CD4-positive, alpha-beta memory T cell (primary cell): ENCODE data around the gene STRN. TPM values are rescaled to one million over a fixed set of nuclear protein-coding genes. Genes with fewer than 3 reads are reported as not detected.
A peak's percentile ranks its signal among the peaks of the same experiment; 100 is the strongest.

ENCODE experiments used
- CTCF ChIA-PET: fragments of 350-600 bp; sonication (Branson Sonifier 250); formaldehyde crosslinking; loops from one replicate; lab custom pipeline; 2021; ENCODE audit warnings: inconsistent platforms; ENCODE audit not compliant: partially characterized antibody; lab: Charles Lee
- POLR2A ChIA-PET: fragments of 350-600 bp; sonication (Branson Sonifier 250); formaldehyde crosslinking; loops from one replicate; lab custom pipeline; 2021; ENCODE audit not compliant: partially characterized antibody; lab: Charles Lee
- DNase-seq, 5 donors: peaks; one replicate each; pipeline versions ENCODE4 v3.0.0 to v3.0.0-alpha.2; 2020 to 2022; ENCODE audit warnings: mixed read lengths in 1 of 5
- H3K27ac ChIP-seq: one replicate; pipeline ENCODE4 v1.7.0; 2013; ENCODE audit warnings: low read depth, low read length
- H3K27me3 ChIP-seq: 2 replicates; pipeline ENCODE4 v1.7.0; 2013; ENCODE audit warnings: mild to moderate bottlenecking, low read length, moderate library complexity; ENCODE audit not compliant: insufficient read depth
- H3K36me3 ChIP-seq: 2 replicates; pipeline ENCODE4 v1.7.0; 2013; ENCODE audit warnings: mild to moderate bottlenecking, low read length, moderate library complexity; ENCODE audit not compliant: insufficient read depth
- H3K4me1 ChIP-seq: 2 replicates; pipeline ENCODE4 v1.7.0; 2013; ENCODE audit warnings: mild to moderate bottlenecking, low read length, moderate library complexity; ENCODE audit not compliant: insufficient read depth
- H3K4me3 ChIP-seq, 2 donors: one replicate each; pipeline ENCODE4 v1.7.0; 2013; ENCODE audit warnings: low read length in 2 of 2, mild to moderate bottlenecking in 1 of 2
- H3K9me3 ChIP-seq, 2 donors: one replicate each; pipeline ENCODE4 v1.7.0; 2013; ENCODE audit warnings: low read length in 2 of 2, control low read depth in 1 of 2; ENCODE audit not compliant: control insufficient read depth in 1 of 2
- H3K27ac Mint-ChIP-seq, 7 donors: one replicate each; pipeline ENCODE4 v1.8.0; 2020 to 2021; ENCODE audit warnings: mixed read lengths in 7 of 7, mild to moderate bottlenecking in 6 of 7, inconsistent platforms in 3 of 7, moderate library complexity in 3 of 7
- H3K27me3 Mint-ChIP-seq, 2 donors: one replicate each; pipeline ENCODE4 v1.8.0; 2020 to 2021; ENCODE audit warnings: mixed read lengths in 2 of 2
- H3K36me3 Mint-ChIP-seq, 2 donors: one replicate each; pipeline ENCODE4 v1.8.0; 2020 to 2021; ENCODE audit warnings: mixed read lengths in 2 of 2, inconsistent platforms in 1 of 2, mild to moderate bottlenecking in 1 of 2
- H3K4me1 Mint-ChIP-seq, 4 donors: one replicate each; pipeline ENCODE4 v1.8.0; 2020 to 2021; ENCODE audit warnings: mixed read lengths in 4 of 4, mild to moderate bottlenecking in 1 of 4
- H3K4me3 Mint-ChIP-seq, 8 donors: one replicate each; pipeline ENCODE4 v1.8.0; 2020 to 2021; ENCODE audit warnings: mixed read lengths in 8 of 8, mild to moderate bottlenecking in 7 of 8, moderate library complexity in 6 of 8, inconsistent platforms in 3 of 8
- H3K9me3 Mint-ChIP-seq, 8 donors: one replicate each; pipeline ENCODE4 v1.8.0; 2020 to 2021; ENCODE audit warnings: mixed read lengths in 8 of 8, mild to moderate bottlenecking in 5 of 8, inconsistent platforms in 3 of 8, moderate library complexity in 1 of 8
- intact Hi-C: fragments of 100-400 bp; cut with micrococcal nuclease; formaldehyde crosslinking; loops from one replicate; pipeline ENCODE4 v1.15.1; 2023
- polyA plus RNA-seq, 2 donors: library from polyadenylated mRNA; unstranded; fragments of 300-500 nt; fragmentation: Illumina TruSeq; gene quantifications; one replicate each; pipeline ENCODE4 v1.2.3, GENCODE V29; 2021
- total RNA-seq, 2 experiments: library from RNA; stranded (reverse); gene quantifications; one replicate each; pipeline ENCODE4 v1.2.3, GENCODE V29; 2021

The STRN gene
- total and polyA plus RNA-seq, 4 experiments from 2014 or later = 6.7 to 33.4 (median 19.6) TPM

DNA sequence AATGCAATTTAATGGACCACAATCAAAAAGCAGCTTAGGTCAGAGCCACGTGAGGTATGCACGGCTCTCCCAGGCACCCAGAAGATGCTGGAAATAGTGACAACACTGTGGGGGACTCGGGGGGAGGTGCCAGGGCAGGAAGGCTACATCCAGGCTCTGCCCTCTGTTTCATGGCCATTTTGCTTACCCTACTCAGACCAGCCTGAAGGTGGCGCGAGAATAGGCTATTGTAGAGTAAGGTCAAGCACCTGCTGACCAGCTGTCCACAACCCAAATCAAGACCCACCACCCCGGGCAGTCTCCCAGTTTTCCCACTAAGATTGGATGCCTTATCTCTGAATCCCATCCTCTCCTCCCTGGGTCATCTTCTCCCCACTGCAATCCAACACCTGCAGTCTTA, 154.1 kb downstream of the STRN start:
- no peaks in the 10 kb centered on the region for H3K9me3 Mint-ChIP-seq
- peaks cover 0 to 4% (median 0%) of the 10 kb centered on the region in 4 donors for H3K4me1 Mint-ChIP-seq
- H3K4me3 Mint-ChIP-seq = no peak overlapping the region
- no peaks in the 10 kb centered on the region for H3K36me3 ChIP-seq
- H3K4me3 ChIP-seq = no peak overlapping the region
- H3K9me3 ChIP-seq = no peaks in the 10 kb centered on the region
- no peak overlapping the region for H3K27ac ChIP-seq
- intact Hi-C loops = no loop called here
- H3K4me1 ChIP-seq = no peaks in the 10 kb centered on the region
- POLR2A ChIA-PET = no interaction called here
- H3K27me3 ChIP-seq = no peaks in the 10 kb centered on the region
- no peak for DNase-seq
- H3K27ac Mint-ChIP-seq = no peak overlapping the region
- CTCF ChIA-PET = no interaction called here
- peaks cover 0 to 2% of the 10 kb centered on the region in 2 donors for H3K27me3 Mint-ChIP-seq
- H3K36me3 Mint-ChIP-seq = no peaks in the 10 kb centered on the region

DNA sequence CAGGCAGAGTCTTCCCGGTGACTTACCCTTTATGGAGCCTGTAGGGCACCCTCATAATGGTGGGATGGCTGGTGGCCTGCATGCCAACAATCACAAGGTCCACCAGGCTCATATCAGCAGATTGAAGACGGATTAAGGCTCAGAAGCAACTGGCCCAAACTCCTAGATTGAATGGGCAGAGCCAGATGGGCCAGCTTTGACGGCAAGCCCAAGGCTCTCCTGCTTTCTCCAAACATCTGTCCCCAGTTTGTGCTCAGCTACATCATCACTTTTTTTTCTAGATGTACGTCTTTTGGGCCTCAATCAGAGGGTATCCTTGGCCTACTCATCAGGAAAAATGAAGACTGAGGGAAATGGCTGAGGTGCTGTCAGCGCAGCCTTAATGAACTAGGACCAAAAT, 155.3 kb downstream of the STRN start:
- ChIA-PET POLR2A (no interaction called here), CTCF (no interaction called here)
- no peaks in the 10 kb centered on the region for H3K9me3 Mint-ChIP-seq
- Histone ChIP-seq H3K27ac (no peak overlapping the region), H3K4me1 (no peaks in the 10 kb centered on the region), H3K9me3 (no peaks in the 10 kb centered on the region), H3K27me3 (no peaks in the 10 kb centered on the region), H3K4me3 (no peak overlapping the region), H3K36me3 (no peaks in the 10 kb centered on the region)
- intact Hi-C loops = no loop called here
- no peak for DNase-seq
- H3K27me3 Mint-ChIP-seq = peaks cover 0 to 2% of the 10 kb centered on the region in 2 donors
- H3K4me3 Mint-ChIP-seq = no peak overlapping the region
- H3K36me3 Mint-ChIP-seq = no peaks in the 10 kb centered on the region
- no peaks in the 10 kb centered on the region for H3K4me1 Mint-ChIP-seq
- H3K27ac Mint-ChIP-seq = no peak overlapping the region

DNA sequence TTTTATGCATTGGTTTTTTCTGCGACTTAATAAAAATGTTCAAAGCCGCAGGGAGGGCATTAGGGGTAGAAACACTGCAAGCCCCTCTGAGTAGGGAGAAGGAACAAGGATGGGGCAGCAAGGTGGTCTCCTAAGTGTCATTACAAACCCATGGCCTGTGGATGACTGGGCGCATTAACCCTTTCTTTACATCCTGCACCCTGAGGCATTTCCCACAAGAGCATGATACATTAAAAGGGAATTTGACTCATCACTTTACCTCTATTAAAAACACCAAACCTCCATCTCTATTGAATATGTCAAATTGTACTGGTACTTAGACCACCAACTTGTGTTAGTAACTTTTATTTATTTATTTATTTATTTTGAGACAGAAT, 157.3 kb downstream of the STRN start:
- POLR2A ChIA-PET = no interaction called here
- Mint-ChIP-seq H3K9me3 (no peaks in the 10 kb centered on the region), H3K4me3 (no peak overlapping the region), H3K4me1 (peaks cover 0 to 2% (median 0%) of the 10 kb centered on the region in 4 donors), H3K27me3 (peaks cover 0 to 2% of the 10 kb centered on the region in 2 donors), H3K27ac (no peak overlapping the region), H3K36me3 (no peaks in the 10 kb centered on the region)
- no peaks in the 10 kb centered on the region for H3K9me3 ChIP-seq
- H3K27me3 ChIP-seq = no peaks in the 10 kb centered on the region
- no peaks in the 10 kb centered on the region for H3K4me1 ChIP-seq
- intact Hi-C loops = no loop called here
- DNase-seq = no peak
- CTCF ChIA-PET = no interaction called here
- H3K4me3 ChIP-seq = no peak overlapping the region
- no peak overlapping the region for H3K27ac ChIP-seq
- H3K36me3 ChIP-seq = no peaks in the 10 kb centered on the region

DNA sequence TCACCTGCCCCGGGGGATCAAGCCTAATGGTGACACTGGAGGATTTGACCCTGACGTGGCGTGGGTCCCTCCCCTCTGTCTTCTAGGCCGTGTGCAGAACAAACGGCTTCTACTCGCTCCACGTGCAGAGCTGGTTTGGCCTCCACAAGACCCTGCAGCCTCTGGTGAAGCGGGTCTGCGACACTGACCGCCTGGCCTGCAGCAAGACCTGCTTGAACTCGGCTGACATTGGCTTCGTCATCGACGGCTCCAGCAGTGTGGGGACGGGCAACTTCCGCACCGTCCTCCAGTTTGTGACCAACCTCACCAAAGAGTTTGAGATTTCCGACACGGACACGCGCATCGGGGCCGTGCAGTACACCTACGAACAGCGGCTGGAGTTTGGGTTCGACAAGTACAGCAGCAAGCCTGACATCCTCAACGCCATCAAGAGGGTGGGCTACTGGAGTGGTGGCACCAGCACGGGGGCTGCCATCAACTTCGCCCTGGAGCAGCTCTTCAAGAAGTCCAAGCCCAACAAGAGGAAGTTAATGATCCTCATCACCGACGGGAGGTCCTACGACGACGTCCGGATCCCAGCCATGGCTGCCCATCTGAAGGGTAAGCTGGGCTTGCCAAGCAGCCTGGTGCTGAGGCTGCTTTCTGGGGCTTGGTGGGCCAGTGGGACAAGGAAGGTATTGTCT, 157.8 kb downstream of the STRN start:
- H3K4me1 Mint-ChIP-seq = peaks cover 0 to 2% (median 0%) of the 10 kb centered on the region in 4 donors
- POLR2A ChIA-PET = no interaction called here

DNA sequence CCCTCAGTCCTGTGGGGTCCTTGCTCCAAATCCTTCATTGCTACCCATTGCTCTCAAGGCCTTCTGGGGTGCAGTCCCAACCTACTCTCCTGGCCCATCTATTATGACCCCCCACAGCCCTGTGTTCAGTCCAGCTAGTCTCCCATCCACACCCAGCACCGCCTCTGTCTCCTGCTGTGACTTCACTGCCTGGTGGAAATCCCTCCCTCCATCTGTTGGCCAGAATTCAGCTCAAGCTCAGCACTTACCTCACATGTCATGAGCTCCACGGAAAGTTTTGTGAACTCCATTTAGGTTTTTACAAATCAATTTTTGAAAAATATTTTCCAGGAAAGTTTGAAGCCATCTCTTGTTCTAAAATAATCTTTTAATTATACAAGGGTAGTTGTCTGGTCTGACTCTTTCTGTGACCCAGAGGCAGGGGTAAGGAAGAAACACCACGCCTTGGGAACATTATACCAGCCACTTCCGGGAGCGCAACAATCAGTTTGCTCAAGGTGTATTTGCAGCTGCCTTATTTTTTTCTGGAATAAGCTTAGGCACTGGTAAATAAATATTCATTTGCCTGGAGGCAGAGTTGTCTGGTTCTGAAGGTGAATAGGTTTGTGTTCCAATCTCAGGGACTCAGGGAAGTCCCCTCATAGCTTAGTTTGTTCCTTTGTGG, 159.0 kb downstream of the STRN start:
- Histone ChIP-seq H3K4me1 (no peaks in the 10 kb centered on the region), H3K9me3 (no peaks in the 10 kb centered on the region), H3K27me3 (no peaks in the 10 kb centered on the region), H3K36me3 (no peaks in the 10 kb centered on the region), H3K27ac (no peak overlapping the region), H3K4me3 (no peak overlapping the region)
- H3K4me1 Mint-ChIP-seq = peaks cover 0 to 2% (median 0%) of the 10 kb centered on the region in 4 donors
- POLR2A ChIA-PET = no interaction called here
- intact Hi-C loops = no loop called here
- H3K27ac Mint-ChIP-seq = peak overlapping the region in 2 of 7 donors; percentile 40 to 42
- CTCF ChIA-PET = interaction anchor here (1.2 kb wide), 1 partner anchor 27 kb away, joined by 5 read pairs; no protein-coding TSS in a partner anchor
- no peaks in the 10 kb centered on the region for H3K36me3 Mint-ChIP-seq
- H3K9me3 Mint-ChIP-seq = peaks cover 0 to 4% (median 0%) of the 10 kb centered on the region in 8 donors
- peaks cover 0 to under 1% of the 10 kb centered on the region in 2 donors for H3K27me3 Mint-ChIP-seq
- H3K4me3 Mint-ChIP-seq = no peak overlapping the region
- no peak for DNase-seq

More for the DNA sequence above, 157.8 kb downstream of the STRN start:
- Histone ChIP-seq H3K36me3 (no peaks in the 10 kb centered on the region), H3K27me3 (no peaks in the 10 kb centered on the region), H3K4me1 (no peaks in the 10 kb centered on the region), H3K9me3 (no peaks in the 10 kb centered on the region), H3K27ac (no peak overlapping the region), H3K4me3 (no peak overlapping the region)
- DNase-seq = no peak
- H3K9me3 Mint-ChIP-seq = no peaks in the 10 kb centered on the region
- intact Hi-C loops = no loop called here
- H3K27me3 Mint-ChIP-seq = peaks cover 0 to 2% of the 10 kb centered on the region in 2 donors
- no peak overlapping the region for H3K4me3 Mint-ChIP-seq
- no peaks in the 10 kb centered on the region for H3K36me3 Mint-ChIP-seq
- CTCF ChIA-PET = no interaction called here
- H3K27ac Mint-ChIP-seq = no peak overlapping the region

DNA sequence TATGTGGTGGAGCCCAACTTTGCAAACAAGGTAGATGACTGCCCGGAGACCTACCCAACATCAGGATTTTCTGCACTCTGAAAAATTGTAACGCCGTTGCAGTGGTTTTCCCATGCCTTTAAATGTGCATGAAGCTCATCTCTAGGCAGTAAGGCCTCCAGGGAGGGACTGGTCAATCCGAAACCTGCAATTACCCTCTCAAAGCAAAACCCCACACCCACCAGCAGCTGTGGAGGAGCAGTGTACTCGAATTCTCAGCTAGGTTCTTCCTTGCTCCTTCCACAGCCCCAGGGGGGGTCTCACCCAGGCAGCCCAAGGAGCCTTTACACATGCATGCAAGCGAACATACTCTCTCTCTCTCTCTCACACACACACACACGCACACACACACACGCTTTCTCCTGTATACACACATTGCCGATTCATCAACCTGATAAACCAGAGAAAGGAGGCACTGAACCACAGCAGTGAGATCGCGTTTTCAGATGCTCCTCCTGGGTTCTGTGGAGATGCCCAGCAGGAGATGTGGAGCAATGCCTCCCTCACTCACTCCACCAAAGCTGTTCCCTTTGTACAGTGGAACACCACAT, 160.6 kb downstream of the STRN start:
- Histone ChIP-seq H3K27me3 (no peaks in the 10 kb centered on the region), H3K36me3 (no peaks in the 10 kb centered on the region), H3K4me3 (no peak overlapping the region), H3K9me3 (no peaks in the 10 kb centered on the region), H3K4me1 (no peaks in the 10 kb centered on the region), H3K27ac (no peak overlapping the region)
- POLR2A ChIA-PET = no interaction called here
- CTCF ChIA-PET = interaction anchor here (1.2 kb wide), 1 partner anchor 25 kb away, joined by 5 read pairs; no protein-coding TSS in a partner anchor
- intact Hi-C loops = no loop called here
- Mint-ChIP-seq H3K4me3 (no peak overlapping the region), H3K27me3 (peaks cover 3 to 5% of the 10 kb centered on the region in 2 donors), H3K36me3 (no peaks in the 10 kb centered on the region), H3K27ac (no peak overlapping the region), H3K4me1 (peaks cover 4 to 6% (median 5%) of the 10 kb centered on the region in 4 donors), H3K9me3 (peaks cover 0 to 4% (median 0%) of the 10 kb centered on the region in 8 donors)
- DNase-seq = no peak

DNA sequence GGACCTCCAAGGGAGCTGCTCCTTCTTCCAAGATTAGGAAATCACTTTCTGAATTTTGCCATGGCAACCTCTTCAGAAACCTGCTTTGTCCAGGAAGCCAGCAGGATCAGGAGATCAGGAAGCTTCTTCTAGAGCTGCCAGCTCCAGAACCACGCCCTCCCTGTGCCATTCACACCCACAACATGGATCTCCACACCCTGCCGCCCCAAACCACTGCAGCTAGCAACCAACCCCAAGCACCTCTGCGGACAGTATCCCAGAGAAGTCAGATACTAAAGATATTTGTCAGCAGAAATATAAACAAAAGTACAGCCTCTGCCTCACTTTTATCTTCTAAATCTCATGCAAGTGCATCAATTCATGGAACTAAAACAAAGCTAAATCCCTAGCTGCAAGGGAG, 163.4 kb downstream of the STRN start:
- Histone ChIP-seq H3K27me3 (no peaks in the 10 kb centered on the region), H3K36me3 (no peaks in the 10 kb centered on the region), H3K9me3 (no peaks in the 10 kb centered on the region), H3K27ac (no peak overlapping the region), H3K4me1 (no peaks in the 10 kb centered on the region), H3K4me3 (no peak overlapping the region)
- ChIA-PET POLR2A (no interaction called here), CTCF (interaction anchor here (1.4 to 2.0 kb wide), 2 partner anchors 10 to 23 kb away, joined by 4 to 7 read pairs; no protein-coding TSS in a partner anchor)
- DNase-seq = no peak
- intact Hi-C loops = no loop called here
- H3K27ac Mint-ChIP-seq = no peak overlapping the region
- H3K9me3 Mint-ChIP-seq = peaks cover 0 to 4% (median 0%) of the 10 kb centered on the region in 8 donors
- H3K27me3 Mint-ChIP-seq = peaks cover 3 to 11% of the 10 kb centered on the region in 2 donors
- no peaks in the 10 kb centered on the region for H3K36me3 Mint-ChIP-seq
- no peak overlapping the region for H3K4me3 Mint-ChIP-seq
- peaks cover 9 to 12% (median 10%) of the 10 kb centered on the region in 4 donors for H3K4me1 Mint-ChIP-seq
